ENCODE results near the gene KRTAP10-1. TPM values are rescaled to one million over a fixed set of nuclear protein-coding genes. Genes with fewer than 3 reads are reported as not detected.

The KRTAP10-1 gene
- polyA plus RNA-seq, 2 of the 4 experiments (the other 2 are of a cell fraction) = not detected

DNA sequence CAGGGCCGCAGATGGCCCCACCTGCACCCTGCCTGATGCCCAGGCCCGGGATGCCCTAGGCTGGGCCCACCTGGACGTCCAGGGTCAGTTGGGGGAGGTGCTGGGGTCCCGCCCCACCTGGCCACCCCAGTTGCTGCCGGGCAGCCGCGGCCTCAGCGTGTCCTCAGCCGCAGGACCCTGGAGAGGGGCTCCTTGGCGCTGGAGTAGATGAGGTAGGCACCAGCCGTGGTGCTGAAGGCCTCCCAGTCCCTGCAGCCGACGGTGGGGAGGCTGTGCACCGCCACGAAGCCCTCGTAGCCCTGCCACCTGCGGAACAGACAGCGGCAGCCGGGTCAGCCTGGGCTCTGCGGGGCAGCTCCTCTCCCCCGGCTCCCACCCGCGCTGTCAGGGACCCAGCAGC lies 40.4 kb downstream of the KRTAP10-1 start:
- H3K4me2 ChIP-seq = no peak overlapping the region
- H3K9me3 ChIP-seq = no peaks in the 10 kb centered on the region
- WGBS (ENCODE audit: missing lambda C conversion rate) = 100% methylated on average over 2 of the region's 23 CpGs
- POLR2A ChIA-PET = no interaction called here
- no peak overlapping the region for H3K27ac ChIP-seq
- FAIRE-seq = no peak
- no peak overlapping the region for H3K4me3 ChIP-seq
- no peaks in the 10 kb centered on the region for H3K4me1 ChIP-seq
- ATAC-seq = no peak
- no peak for TF ChIP-seq EHF (CRISPR knock-in tag; IDR thresholded peaks at IDR 0.05)
- no peak for DNase-seq (ENCODE audit: low read depth in 1 of 2, low spot score in 1 of 2)
- CTCF ChIA-PET = interaction anchor here (1.3 kb wide), 1 partner anchor 9 kb away, joined by 3 read pairs; no protein-coding TSS in a partner anchor

DNA sequence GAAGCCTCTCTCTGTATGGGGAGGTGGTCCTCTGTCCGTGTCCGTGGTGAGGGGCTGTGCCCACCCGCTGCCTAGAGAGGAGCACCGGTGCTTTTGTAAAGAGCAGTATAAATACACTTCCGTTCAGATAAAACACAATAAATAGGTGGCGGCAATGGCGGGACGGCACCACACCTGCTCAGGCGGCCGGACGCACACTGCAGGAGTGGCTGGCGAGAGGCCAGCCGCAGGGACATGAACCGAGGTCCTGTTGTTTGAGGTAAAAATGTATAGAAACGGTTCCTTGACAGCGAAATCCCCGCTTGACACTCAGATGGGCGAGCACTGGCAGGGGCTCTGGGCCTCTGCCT lies 40.8 kb downstream of the KRTAP10-1 start:
- H3K9me3 ChIP-seq = no peaks in the 10 kb centered on the region
- ATAC-seq = no peak
- no peak overlapping the region for H3K27ac ChIP-seq
- 86% methylated on average over 17 of the region's 18 CpGs for WGBS (ENCODE audit: missing lambda C conversion rate)
- H3K4me3 ChIP-seq = no peak overlapping the region
- FAIRE-seq = no peak
- no peak for TF ChIP-seq TFCP2L1 (CRISPR knock-in tag; IDR thresholded peaks at IDR 0.05)
- no peak for TF ChIP-seq HOXB5 (CRISPR knock-in tag; IDR thresholded peaks at IDR 0.05)
- no peak for TF ChIP-seq JUN (IDR thresholded peaks at IDR 0.05)
- no peak for TF ChIP-seq ZSCAN20 (CRISPR knock-in tag; IDR thresholded peaks at IDR 0.05)
- TF ChIP-seq TP53 (CRISPR knock-in tag; IDR thresholded peaks at IDR 0.05) = no peak
- TF ChIP-seq HDAC2 (IDR thresholded peaks at IDR 0.05) = no peak
- TF ChIP-seq HEYL (CRISPR knock-in tag; IDR thresholded peaks at IDR 0.05) = no peak
- no peak for TF ChIP-seq KDM5A (IDR thresholded peaks at IDR 0.05)
- no peak for TF ChIP-seq CTCF (IDR thresholded peaks at IDR 0.05)
- TF ChIP-seq FOSL2 (IDR thresholded peaks at IDR 0.05) = no peak
- TF ChIP-seq FOSL2 (CRISPR knock-in tag; IDR thresholded peaks at IDR 0.05) = no peak
- no peak for TF ChIP-seq MYC (IDR thresholded peaks at IDR 0.05; ENCODE audit: borderline replicate concordance, low read length)
- POLR2A ChIA-PET = no interaction called here
- CTCF ChIA-PET = no interaction called here
- H3K4me2 ChIP-seq = no peak overlapping the region
- no peak for DNase-seq (ENCODE audit: low read depth in 1 of 2, low spot score in 1 of 2)
- H3K4me1 ChIP-seq = no peaks in the 10 kb centered on the region

- FAIRE-seq = no peak
- H3K9me3 ChIP-seq = no peaks in the 10 kb centered on the region; the same call in 2 of the 3 replicates
- POLR2A ChIA-PET = no interaction called here
- H3K27ac ChIP-seq = no peak overlapping the region
- H3K4me1 ChIP-seq = no peaks in the 10 kb centered on the region
- ATAC-seq = no peak
- no peak overlapping the region for H3K4me3 ChIP-seq
- no peak for DNase-seq (ENCODE audit: low read depth in 1 of 2, low spot score in 1 of 2)
- no peak overlapping the region for H3K4me2 ChIP-seq
- WGBS (ENCODE audit: missing lambda C conversion rate) = 77% methylated on average over 19 of the region's 27 CpGs
- CTCF ChIA-PET = interaction anchor here (0.6 to 1.3 kb wide), 2 partner anchors 14 to 18 kb away, joined by 3 to 4 read pairs; no protein-coding TSS in a partner anchor
- no peak for TF ChIP-seq POLR2AphosphoS2 (conservative IDR thresholded peaks at IDR 0.05; ENCODE audit: low read length)
- TF ChIP-seq SMC3 (IDR thresholded peaks at IDR 0.05) = no peak
- TF ChIP-seq NFE2L2 (conservative IDR thresholded peaks at IDR 0.05; ENCODE audit: low read length) = no peak
- no peak for TF ChIP-seq CEBPB (IDR thresholded peaks at IDR 0.05)
- no peak for TF ChIP-seq HOXB13 (CRISPR knock-in tag; IDR thresholded peaks at IDR 0.05; ENCODE audit: low read depth)
- TF ChIP-seq CBX8 (IDR thresholded peaks at IDR 0.05) = no peak
- TF ChIP-seq HOXA7 (CRISPR knock-in tag; IDR thresholded peaks at IDR 0.05) = no peak
- no peak for TF ChIP-seq RARB (CRISPR knock-in tag; IDR thresholded peaks at IDR 0.05)
- TF ChIP-seq, protein P1, sequence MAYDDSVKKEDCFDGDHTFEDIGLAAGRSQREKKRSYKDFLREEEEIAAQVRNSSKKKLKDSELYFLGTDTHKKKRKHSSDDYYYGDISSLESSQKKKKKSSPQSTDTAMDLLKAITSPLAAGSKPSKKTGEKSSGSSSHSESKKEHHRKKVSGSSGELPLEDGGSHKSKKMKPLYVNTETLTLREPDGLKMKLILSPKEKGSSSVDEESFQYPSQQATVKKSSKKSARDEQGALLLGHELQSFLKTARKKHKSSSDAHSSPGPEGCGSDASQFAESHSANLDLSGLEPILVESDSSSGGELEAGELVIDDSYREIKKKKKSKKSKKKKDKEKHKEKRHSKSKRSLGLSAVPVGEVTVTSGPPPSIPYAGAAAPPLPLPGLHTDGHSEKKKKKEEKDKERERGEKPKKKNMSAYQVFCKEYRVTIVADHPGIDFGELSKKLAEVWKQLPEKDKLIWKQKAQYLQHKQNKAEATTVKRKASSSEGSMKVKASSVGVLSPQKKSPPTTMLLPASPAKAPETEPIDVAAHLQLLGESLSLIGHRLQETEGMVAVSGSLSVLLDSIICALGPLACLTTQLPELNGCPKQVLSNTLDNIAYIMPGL (CRISPR knock-in tag; IDR thresholded peaks at IDR 0.05; ENCODE audit: borderline replicate concordance) = no peak
- TF ChIP-seq GATA3 (IDR thresholded peaks at IDR 0.05; ENCODE audit: borderline replicate concordance) = no peak
- TF ChIP-seq CBX2 (IDR thresholded peaks at IDR 0.05; ENCODE audit: borderline replicate concordance, low read depth) = no peak
- no peak for TF ChIP-seq RFX5 (IDR thresholded peaks at IDR 0.05)
- TF ChIP-seq FOSL2 (IDR thresholded peaks at IDR 0.05) = no peak
- no peak for TF ChIP-seq FOSL2 (CRISPR knock-in tag; IDR thresholded peaks at IDR 0.05)
- TF ChIP-seq, protein P2, sequence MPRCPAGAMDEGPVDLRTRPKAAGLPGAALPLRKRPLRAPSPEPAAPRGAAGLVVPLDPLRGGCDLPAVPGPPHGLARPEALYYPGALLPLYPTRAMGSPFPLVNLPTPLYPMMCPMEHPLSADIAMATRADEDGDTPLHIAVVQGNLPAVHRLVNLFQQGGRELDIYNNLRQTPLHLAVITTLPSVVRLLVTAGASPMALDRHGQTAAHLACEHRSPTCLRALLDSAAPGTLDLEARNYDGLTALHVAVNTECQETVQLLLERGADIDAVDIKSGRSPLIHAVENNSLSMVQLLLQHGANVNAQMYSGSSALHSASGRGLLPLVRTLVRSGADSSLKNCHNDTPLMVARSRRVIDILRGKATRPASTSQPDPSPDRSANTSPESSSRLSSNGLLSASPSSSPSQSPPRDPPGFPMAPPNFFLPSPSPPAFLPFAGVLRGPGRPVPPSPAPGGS (IDR thresholded peaks at IDR 0.05) = no peak
- TF ChIP-seq BHLHE40 (IDR thresholded peaks at IDR 0.05; ENCODE audit: low read depth, low read length) = no peak
- TF ChIP-seq MAZ (IDR thresholded peaks at IDR 0.05; ENCODE audit: borderline replicate concordance, low read depth, low read length) = no peak
- no peak for TF ChIP-seq ESRRA (IDR thresholded peaks at IDR 0.05; ENCODE audit: borderline replicate concordance, low read length)
- TF ChIP-seq HEYL (CRISPR knock-in tag; IDR thresholded peaks at IDR 0.05) = no peak
Measured at GRCh38 chr21:44498280-44499210, 41.5 kb downstream of the KRTAP10-1 start.

Data from A549 (cell line).